Renal pelvis (tissue), 12 donors: ENCODE data around the gene MAPKBP1. TPM values are rescaled to one million over a fixed set of nuclear protein-coding genes. Genes with fewer than 3 reads are reported as not detected.
A peak's percentile ranks its signal among the peaks of the same experiment; 100 is the strongest.
"Not testable (repeated sequence)": the region's sequence is repeated elsewhere in the genome, so short reads cannot be mapped to it uniquely, and the experiment has no call there.

Source experiments
- DNase-seq: peaks from one replicate; pipeline ENCODE4 v3.0.0-alpha.2; 2013
- long read RNA-seq, 16 experiments: transcript quantifications; one replicate each; lab custom pipeline, GENCODE V29; 2026
- polyA plus RNA-seq, 3 donors: library from polyadenylated mRNA; unstranded; fragments of 120-200 nt; gene quantifications; one replicate each; pipeline ENCODE4 v1.2.1, GENCODE V29; 2013; ENCODE audit not compliant: insufficient read length in 3 of 3

MAPKBP1 gene
- polyA plus RNA-seq = 10 to 100 TPM; 11.7 to 19.8 (median 19.2) TPM
- long read RNA-seq, donor 1 = 0 reads
- long read RNA-seq, donor 2, full-length matches to known transcripts = 2 of 2 reads
- long read RNA-seq, donor 2, partial matches to known transcripts = 0 of 2 reads
- long read RNA-seq, donor 2, other reads (novel, unspliced or antisense) = 0 of 2 reads
- long read RNA-seq, donor 3 = 0 reads
- long read RNA-seq, donor 4 = 0 reads
- long read RNA-seq, donor 5 = 0 reads
- long read RNA-seq, donor 6, partial matches to known transcripts = 0 of 2 reads
- long read RNA-seq, donor 6, other reads (novel, unspliced or antisense) = 0 of 2 reads
- long read RNA-seq, donor 7, partial matches to known transcripts = 0 of 1 reads
- long read RNA-seq, donor 7, other reads (novel, unspliced or antisense) = 0 of 1 reads
- long read RNA-seq, donor 8, full-length matches to known transcripts = 1 of 1 reads
- long read RNA-seq, donor 8, partial matches to known transcripts = 0 of 1 reads
- long read RNA-seq, donor 8, other reads (novel, unspliced or antisense) = 0 of 1 reads
- long read RNA-seq, donor 9 = 0 reads
- long read RNA-seq, donor 10 = 0 reads
- long read RNA-seq, donor 11, full-length matches to known transcripts = 2 of 2 reads
- long read RNA-seq, donor 11, partial matches to known transcripts = 0 of 2 reads
- long read RNA-seq, donor 11, other reads (novel, unspliced or antisense) = 0 of 2 reads
- long read RNA-seq, donor 12, partial matches to known transcripts = 0 of 1 reads
- long read RNA-seq, donor 12, other reads (novel, unspliced or antisense) = 0 of 1 reads
- long read RNA-seq, donor 13, full-length matches to known transcripts = 6 of 6 reads
- long read RNA-seq, donor 13, partial matches to known transcripts = 0 of 6 reads
- long read RNA-seq, donor 13, other reads (novel, unspliced or antisense) = 0 of 6 reads
- long read RNA-seq, donor 14 = 0 reads
- long read RNA-seq, donor 15 = 0 reads
- long read RNA-seq, donor 16 = 0 reads

- peak; percentile 98 for DNase-seq
These were observed at the start of gene MAPKBP1 for GRCh38 chr15:41774062-41774881. MAPKBP1 (plus strand) TSS chr15:41774484; CDS start chr15:41775276, 792 bp downstream.

DNA sequence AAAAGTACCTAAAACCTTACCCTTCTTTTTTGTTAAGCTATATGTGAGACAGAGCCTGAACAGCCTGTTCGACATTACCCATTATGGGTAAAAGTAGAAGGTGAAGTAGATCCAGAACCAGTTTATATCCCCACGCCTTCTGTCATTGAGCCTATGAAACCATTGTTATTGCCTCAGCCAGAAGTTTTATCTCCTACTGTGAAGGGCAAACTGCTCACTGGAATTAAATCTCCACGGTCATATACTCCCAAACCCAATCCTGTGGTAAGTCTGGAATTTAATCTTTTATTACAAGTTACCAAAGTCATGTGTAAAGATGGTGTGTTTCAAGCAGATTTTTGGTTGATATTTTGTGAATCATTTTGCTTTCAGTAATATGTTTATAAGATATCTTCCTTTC is 47.1 kb upstream of the MAPKBP1 start:
- no peak for DNase-seq

DNA sequence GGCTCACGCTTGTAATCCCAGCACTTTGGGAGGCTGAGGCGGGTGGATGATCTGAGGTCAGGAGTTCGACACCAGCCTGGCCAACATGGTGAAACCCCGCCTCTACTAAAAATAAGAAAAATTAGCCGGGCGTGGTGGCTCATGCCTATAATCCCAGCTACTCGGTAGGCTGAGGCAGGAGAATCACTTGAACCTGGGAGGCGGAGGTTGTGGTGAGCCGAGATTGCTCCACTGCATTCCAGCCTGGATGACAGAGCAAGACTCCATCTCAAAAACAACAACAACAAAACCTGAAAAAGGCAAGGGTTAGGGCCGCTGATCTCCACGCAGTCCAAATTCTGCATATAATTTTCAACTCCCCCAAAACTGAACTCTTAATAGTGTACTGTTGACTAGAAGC is 46.2 kb upstream of the MAPKBP1 start:
- DNase-seq = not testable (repeated sequence)

- no peak for DNase-seq
These were observed 43.7 kb upstream of the MAPKBP1 start for GRCh38 chr15:41730543-41730942.

DNA sequence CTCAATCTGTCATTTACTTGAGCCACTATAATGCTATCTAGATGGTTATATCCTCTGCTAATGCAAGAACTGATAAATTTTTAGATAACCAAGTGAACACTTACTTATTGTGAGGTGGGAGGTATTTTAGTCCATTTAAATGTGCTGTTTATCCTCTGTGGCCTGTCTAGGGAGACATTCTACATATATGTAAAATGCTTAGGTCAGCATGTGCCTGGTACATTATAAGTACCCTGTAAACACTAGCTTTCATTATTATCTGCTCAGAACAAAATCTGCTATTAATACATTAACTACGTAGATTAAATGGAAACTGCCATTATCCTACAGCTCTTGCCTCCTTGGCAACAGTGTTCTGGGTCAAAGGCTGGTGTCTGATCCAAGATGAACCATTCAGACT is 41.8 kb upstream of the MAPKBP1 start:
- no peak for DNase-seq

DNA sequence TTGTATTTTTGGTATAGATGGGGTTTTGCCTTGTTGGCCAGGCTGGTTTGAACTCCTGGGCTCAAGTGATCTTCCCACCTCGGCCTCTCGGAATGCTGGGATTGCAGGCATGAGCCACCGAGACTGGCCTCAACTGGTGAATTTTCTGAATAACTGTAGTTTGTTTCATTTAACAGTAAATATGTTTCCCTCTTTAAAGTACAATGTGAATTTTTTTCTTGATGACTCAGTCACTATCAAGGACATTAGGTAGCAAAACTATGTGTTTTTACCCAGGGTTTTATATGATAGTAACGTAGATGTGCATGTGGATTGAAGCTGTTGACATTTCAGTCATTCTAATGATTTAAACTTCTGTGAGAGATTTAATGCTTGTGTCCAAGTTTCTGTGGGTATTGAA is 40.2 kb upstream of the MAPKBP1 start:
- no peak for DNase-seq

DNA sequence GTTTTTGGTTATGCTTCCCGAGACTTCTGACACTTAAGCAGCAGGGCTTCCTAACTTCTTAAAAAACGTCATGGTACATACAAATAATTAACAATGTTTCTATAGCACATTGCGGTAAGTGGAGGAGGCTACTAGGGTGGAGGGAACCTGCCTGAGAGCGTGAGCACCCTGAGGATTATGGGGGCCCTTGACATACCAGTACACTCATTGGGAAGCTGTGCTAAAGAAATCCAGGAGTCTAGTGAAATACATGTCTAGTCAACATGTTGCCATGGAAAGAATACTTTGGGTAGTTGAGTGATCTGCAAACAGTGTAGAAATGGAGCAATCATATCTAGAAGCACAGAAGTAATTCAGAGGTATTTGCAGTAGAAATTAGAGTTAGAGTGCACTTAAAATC is 39.2 kb upstream of the MAPKBP1 start:
- no peak for DNase-seq

DNA sequence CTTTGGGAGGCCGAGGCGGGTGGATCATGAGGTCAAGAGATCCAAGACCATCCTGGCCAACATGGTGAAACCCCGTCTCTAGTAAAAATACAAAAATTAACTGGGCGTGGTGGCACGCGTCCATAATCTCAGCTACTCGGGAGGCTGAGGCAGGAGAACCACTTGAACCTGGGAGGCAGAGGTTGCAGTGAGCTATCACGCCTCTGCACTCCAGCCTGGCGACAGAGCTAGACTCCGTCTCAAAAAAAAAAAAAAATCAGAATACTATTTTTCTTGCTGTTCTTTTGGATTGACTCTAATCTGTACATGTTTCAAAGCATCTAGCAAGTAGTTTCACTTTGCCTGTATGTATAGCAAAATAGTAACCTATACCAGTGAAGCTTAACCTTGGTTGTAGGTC is 38.8 kb upstream of the MAPKBP1 start:
- DNase-seq = not testable (repeated sequence)

DNA sequence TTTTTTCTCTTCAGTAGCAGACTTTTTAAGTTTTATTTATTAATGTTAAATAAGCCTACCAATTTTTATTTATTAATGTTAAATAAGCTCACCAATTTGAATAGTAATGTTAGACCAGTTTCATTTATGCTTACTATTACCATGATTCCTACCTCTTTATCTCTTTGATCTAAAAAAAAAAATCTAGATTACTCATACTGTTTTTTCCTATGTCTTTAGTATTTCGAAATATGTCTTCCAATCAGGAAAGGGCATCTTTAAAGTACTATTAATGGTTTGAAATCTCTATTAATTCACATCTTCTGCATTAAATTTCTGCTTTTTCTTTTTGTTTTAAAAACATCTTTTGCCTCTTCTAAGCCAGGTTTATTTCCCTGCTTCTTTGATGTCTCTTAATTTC is 27.5 kb upstream of the MAPKBP1 start:
- DNase-seq = no peak

DNA sequence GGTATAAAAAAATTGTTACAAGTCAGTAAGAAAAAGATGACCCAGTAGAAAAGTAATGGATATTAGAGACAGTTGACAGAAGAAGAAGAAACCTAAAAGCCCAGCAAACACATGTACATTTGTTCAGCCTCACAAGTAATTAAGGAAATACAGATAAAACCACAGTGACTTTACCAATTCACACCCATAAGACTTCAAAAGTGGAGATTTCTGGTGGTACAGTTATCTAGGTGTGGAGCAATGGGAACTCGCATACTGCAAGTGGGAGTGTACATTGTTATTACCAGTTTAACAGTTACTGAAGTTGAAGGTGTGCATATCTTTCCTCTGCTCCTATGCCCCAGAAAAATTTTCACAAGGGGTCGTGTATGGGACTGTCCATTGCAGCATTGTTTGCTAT is 18.1 kb upstream of the MAPKBP1 start:
- no peak for DNase-seq

GRCh38 chr15:41772720-41773331 is 1.5 kb upstream of the MAPKBP1 start:
- peak; percentile 58 for DNase-seq

- no peak for DNase-seq
These were observed 954 bp upstream of the MAPKBP1 start for GRCh38 chr15:41773332-41773728.

- no peak for DNase-seq
These were observed 589 bp upstream of the MAPKBP1 start for GRCh38 chr15:41773729-41774061.

- DNase-seq = no peak
These were observed 666 bp downstream of the MAPKBP1 start for GRCh38 chr15:41774882-41775417.

GRCh38 chr15:41775651-41776050 is 1.4 kb downstream of the MAPKBP1 start:
- no peak for DNase-seq

- no peak for DNase-seq
These were observed 3.2 kb downstream of the MAPKBP1 start for GRCh38 chr15:41777421-41777973.

GRCh38 chr15:41778521-41778920 is 4.2 kb downstream of the MAPKBP1 start:
- DNase-seq = no peak

GRCh38 chr15:41779662-41780157 is 5.4 kb downstream of the MAPKBP1 start:
- DNase-seq = no peak

DNA sequence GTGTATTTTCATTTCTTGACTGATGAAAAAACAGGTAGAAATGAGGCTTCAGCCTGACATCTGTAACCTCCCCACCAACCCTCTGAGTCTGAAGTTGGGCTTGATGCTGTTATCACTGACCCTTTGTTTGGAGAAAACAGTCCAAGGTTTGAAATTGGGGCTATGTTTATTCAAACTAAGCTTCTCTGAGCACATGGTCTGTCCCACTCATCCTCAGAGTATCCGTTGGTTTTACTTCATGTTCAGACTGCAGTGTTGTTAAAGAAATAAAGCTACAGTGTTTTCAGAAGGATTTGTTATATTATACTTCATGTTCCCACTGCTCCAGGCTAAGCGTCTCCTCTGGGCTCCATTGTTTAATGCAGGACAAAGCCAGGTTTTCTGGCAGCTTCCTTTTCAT is 6.0 kb downstream of the MAPKBP1 start:
- DNase-seq = no peak

GRCh38 chr15:41780727-41781126 is 6.4 kb downstream of the MAPKBP1 start:
- DNase-seq = no peak
